HG03432 (cell line): Measurements from ENCODE around the gene C11orf24.
A peak's percentile ranks its signal among the peaks of the same experiment; 100 is the strongest.

Source experiments
- ATAC-seq: cut with Tn5 transposase; IDR thresholded peaks from one replicate; pipeline ENCODE4 v1.9.1; 2021; ENCODE audit warnings: mild to moderate bottlenecking, moderate library complexity; ENCODE audit not compliant: unreplicated experiment

C11orf24 gene

DNA sequence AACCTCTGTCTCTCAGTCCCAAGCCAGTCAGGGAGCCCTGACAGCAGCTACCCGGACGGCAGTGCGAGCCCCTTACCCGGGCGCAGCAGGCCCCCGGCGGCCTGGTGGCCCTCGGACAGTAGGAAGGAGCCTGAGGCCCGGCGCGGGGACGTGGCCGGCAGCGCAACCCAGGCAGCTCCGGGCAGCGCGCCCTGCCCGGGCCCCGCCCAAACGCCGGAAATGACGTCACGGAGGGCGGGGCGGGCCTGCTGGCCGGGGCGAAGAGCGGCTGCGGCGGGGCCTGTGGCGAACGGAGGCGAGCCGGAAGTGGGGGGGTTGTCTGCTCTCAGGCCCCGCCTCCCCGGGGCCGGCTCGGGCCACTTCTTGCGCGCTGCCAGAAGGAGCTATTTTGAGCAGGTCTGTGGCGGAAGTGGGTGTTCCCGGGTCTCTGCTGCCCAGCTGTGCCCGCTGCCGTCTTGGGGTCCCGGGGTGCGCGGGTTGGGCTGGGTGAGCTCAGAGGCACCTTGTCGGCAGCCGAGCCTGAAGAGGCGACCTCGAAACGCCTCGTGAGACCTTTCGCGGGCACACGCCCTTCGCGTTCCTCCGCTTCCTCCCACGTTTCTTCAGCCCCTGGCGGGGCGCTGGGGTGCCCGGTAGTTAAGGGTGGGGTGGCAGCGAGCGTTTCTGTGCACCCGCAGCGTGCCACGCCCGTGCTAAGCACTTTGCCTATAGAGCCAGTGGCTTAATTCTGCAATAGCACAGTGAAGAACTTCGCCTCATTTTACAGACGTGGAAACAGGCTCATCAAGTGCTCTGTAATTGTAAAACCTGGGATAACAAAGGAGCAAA lies at the start of gene C11orf24:
Gene C11orf24, minus strand, starts transcription at position 193 of the 828 bp plus-strand sequence. CDS start 8,206 bp downstream, outside the sequence.
- peak; percentile 79 for ATAC-seq

DNA sequence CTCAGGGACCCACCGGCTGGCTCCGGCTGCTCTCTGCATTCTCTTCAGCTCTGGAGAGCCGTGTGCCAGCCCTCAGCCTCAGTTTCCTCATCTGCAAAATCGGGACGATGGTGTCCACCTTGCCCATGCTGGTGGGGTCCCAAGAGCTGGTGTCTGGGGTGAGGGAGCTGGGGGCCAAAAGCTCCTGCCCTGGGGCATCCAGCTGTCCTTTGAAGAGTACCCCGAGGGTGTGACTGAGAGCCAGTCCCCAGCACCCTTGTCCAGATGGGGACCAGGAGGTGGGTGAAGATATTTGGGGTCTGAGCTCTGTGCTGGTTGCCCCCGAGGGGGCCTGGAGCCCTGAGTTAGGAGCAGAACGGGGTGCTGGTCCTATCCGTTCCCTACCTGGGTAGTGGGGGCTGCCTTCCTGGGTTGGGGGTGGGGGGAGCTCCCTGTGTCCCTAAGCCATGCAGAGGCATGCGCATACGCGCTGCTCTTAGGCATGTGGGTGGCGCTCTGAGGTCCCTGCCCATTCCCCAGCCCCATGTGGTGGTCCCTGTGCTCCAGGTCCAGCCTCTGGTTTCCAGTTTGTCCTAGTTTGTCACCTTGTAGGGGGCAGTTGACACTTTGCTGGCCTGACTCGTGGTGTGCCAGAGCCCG lies 45.5 kb upstream of the C11orf24 start:
- ATAC-seq, result no peak

DNA sequence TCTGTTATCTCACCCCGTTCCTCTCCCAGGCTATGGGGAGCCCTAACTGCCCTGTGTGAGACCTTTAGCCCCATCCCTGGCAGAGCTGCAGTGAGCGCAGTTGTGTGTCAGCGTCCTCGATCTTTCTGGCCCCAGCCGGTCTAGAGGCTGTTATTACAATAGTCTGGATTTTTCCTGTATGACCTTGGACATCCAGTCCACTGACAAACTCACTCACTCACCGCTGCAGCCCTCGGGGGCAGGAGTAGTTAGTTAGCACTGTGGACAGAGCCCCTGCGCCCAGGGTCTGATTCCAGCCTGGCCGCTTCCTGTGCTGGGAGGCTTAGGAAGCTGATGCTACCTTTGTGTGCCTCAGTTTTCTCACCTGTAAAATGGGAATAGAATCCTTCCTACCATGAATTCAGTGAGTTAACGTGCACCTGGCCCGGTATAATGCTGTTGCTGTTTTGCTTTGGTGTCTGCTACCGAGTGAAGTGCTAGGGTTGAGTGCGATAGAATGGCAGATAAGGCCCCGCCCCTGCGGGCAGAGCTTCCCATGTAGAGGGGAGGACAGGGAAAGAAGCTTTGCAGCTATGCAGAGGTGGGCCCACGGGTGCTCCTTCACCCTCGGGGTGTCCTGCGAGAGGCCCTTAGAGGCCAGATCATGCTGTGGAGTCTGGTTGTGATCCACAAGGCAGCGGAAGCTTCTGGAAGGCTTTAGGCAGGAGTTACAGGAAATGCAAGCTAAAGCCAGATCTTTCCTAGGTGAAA lies 43.6 kb upstream of the C11orf24 start:
- no peak for ATAC-seq

DNA sequence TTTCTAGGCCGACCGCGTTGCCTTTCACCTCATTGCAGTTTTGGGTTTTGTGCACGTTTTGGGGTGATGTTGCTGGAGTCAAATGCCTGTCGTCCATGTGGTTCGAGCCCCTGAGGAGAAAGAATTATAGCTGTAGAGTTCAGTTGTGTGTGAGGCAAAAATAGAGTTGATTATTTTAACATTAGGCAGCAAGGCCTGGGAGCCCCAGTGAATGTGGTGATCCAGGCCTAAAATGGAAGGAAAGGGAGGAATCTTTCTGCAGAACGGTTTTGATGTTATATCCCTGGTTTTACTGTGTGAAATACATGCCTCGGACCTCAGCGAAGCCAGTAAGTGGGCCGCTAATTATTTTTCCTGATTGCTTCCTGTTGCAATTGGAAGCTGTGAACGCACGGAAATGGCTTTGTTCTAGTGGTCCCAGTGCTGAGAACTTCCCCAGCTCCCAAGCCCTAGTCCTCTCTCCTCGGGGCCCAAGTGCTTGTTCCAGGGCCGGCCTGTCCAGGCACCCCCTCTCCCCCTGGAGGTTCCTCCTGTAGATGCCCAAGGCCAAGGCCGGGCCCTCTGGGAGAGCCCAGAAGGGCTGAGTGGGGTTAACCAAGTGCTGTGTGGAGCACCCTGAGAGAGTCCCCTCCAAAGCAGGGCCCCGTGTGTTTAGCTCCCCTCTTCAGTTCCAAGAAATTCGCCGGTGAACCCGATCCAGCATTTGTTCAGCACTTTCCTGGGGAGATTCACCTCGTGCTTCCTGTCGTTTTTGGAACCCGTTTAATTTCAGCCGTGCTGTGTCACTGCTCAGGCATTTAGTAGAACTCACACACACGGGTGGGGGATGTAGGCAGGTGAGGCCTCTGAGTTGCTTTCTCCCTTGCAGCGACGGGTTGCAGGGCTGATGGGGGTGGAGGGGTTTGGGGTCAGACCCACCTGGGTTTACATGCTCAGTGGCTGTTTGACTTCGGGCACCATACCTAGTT lies 42.7 kb upstream of the C11orf24 start:
- no peak for ATAC-seq

DNA sequence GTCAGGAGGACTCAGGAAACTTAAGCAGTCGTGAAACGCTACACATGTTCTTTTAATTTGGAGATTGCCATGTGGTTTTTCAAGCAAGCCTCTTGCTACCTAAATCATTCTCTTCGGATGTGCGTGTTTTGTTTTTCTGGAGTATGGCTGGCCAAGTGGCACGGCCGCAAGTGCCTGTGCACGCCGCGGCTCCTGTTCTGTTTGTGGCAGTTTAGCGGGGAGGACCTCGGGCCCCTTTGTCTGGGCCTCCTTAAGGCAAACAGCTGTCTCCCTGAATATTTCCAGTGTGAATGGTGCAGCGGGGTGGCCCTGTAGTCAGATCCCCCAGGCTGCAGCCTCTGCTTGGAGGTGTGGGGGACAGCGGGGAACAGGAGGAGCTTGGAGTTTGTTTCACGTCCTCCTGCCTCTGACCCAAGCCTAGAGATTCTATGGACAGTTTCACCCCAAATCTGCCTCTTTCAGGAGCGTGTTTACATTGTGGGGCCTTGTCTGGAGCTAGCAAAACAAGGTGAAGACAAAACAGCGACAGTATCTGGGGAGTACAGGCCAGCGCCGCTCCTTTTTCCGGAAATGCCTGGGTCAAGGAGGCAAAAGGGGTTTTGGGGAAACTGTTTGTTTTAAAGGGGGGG lies 41.9 kb upstream of the C11orf24 start:
- ATAC-seq, result no peak

DNA sequence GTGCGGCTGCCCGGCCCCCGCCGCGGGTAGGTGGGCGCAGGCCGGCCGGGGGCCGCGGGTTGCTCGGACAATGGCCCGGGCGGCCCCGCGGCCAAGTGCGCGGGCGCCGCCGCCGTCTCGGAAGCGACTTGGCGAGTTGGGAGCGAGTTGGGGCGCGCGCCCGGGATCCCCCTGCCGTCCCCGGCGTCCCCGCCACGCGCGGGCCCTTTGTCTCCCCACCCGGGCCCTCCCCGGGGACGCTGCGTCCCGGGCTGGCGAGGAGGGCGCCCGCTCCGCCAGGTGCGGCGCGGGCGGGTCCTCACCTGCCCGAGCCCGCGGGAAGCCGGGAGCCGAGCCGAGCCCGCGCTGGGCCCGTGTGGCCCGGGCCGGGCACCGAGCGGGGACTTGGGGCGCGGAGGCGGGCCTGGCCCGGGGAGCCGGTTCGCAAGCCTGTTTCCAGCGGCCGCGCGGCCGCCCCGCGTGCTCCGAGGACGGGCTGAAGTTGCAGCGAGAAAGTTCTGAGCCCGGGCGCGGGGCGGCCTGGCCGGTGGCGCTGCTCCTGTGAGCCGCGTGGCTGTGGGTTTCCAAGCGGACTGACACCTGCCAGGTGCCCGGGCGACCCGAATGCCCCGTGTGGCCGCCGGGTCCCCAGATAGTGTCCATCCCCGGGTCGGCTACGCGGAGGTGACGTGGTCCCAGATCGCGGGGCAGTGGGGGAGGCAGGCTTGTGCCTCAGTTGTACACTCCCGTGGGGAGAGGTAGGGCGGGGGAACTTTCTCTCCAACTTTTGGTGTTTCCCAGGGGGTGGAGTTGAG lies 41.2 kb upstream of the C11orf24 start:
- no peak for ATAC-seq

DNA sequence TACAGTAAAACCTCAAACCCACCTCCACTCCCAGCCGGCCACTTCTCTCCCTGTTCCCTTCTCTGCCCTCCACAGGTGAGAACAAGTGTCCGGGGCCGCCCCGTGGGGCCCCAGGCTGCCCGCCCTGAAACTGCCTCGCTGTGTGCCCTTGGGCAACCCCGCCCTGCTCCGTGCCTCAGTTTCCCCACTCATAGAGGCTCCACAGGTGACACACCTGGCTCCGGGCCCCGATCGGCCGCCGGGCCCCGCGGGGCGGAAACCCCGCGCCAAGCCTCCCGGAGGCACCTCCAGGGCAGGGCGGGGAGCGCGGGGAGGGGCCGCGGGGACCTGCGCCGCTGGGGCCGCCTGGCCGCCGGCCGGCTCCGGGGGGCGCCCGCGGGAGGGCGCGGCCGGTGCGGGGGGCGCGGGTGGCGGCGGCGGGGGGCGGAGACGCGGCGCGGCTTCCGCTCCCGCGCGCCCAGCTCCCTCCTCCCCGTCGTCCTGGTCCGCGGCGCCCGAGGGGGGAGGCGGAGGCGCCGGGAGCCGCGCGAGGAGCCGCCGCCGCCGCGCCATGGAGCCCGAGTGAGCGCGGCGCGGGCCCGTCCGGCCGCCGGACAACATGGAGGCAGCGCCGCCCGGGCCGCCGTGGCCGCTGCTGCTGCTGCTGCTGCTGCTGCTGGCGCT lies 40.5 kb upstream of the C11orf24 start, which contains the start of gene LRP5:
Gene LRP5, plus strand, starts transcription at position 475 of the 663 bp plus-strand sequence. Its CDS starts 124 bp downstream, at position 599.
- ATAC-seq, result no peak

DNA sequence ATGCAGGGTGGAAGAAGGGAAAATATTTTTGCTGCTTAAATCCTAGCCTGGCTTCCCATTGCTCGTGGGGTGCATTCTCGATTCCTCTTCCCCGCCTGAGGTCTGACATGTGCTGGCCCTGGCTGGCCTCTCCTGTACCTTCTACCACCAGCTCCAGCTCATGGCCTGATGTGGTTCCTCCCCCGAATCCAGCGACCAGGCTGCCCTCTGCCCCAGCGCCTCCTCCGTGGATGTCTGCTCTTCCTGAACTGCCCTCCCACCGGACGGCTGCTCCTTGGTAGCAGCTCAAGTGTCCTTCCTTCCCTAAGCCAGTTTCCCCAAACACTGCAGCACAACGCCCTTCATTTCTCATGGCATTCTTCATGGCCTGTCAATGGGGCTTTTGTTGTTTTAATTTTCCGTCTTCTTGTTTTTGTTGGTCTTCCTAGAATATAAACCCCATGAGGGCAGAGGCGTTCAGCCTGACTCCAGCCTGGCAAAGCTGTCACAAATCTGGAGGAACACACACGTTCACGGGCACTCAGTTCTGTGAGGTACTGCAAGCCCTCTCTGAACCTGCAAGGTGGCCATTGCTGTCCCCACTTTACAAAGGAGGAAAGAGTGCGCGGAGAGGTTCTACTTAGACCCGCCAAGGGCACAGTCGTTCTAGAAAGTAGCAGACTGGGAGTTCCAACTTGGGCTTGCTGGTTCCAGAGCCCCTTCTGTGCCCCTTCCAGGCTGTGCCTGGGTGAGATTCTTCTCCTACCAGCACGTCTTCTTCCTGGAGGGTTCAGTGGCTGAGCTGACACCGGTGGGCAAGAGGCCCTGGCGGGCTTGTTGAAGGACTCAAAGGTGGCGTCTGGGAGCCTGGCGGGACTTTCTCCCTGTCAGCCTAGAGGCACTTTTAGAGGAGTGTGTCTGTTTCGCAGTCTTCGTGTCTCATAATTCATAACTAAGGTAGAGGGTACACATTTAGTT lies 39.7 kb upstream of the C11orf24 start:
- no peak for ATAC-seq

DNA sequence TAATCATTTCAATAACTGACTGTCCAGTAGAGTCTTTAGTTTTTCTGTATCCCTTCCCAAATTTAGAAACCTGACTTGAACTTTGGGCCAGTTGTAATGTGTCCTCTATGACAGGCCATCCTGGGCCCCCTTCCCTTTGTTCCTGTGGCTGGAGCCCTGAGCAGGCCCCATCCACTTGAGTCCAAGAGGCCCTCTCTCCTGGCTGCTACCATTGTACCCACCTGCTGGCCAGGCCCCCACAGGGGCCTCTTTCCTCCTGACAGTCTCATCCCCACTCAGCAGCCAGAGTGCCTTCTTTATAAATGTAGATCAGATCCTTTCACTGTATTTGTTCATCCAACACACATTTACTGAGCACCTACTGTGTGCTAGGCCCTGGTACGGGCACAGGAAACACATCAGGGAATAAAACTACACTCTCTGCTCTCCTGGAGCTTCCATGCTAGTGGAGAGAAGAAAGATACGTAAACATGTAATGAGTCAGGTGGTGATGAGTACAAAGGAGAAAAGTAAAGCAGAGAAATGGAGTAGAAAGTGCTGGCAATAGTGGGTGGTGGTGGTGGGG lies 37.9 kb upstream of the C11orf24 start:
- no peak for ATAC-seq

DNA sequence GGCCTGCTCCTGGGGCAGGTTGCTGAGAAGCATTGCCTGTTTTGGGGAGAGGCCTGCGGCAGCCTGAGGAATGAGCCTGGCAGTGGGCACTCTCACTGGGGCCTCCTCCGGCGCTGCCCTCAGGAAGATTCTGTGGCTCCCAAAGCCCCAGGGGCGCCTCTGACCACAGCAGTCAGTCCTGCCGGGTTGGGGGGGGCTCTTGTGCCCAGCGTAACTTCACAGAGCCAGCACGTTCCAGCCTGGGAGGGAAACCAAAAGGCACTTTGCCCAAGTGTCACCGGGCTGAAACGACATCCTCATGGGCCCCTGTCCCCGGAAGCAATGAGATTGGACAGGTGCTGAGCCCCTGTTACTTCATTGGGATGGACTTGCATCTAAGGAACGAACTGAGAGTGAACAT lies 36.3 kb upstream of the C11orf24 start:
- no peak for ATAC-seq

DNA sequence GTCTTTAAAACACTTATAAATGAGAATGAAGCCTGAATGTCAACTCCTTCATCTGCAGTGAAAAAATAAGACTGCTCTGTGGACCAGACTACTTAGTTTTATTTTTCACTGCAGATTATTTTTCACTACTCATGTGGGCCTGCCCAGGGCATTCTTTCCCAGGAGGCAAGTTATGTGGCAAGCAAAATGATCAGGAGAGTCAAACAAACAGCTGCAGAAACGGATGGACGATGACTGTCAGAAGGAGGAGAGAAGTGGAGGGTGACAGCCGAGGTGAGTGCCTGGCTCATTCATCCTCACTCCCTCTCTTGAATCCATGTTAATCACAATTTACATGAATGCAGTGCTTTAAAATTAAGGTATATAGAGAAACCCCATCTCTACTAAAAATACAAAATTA lies 34.9 kb upstream of the C11orf24 start:
- ATAC-seq, result no peak

DNA sequence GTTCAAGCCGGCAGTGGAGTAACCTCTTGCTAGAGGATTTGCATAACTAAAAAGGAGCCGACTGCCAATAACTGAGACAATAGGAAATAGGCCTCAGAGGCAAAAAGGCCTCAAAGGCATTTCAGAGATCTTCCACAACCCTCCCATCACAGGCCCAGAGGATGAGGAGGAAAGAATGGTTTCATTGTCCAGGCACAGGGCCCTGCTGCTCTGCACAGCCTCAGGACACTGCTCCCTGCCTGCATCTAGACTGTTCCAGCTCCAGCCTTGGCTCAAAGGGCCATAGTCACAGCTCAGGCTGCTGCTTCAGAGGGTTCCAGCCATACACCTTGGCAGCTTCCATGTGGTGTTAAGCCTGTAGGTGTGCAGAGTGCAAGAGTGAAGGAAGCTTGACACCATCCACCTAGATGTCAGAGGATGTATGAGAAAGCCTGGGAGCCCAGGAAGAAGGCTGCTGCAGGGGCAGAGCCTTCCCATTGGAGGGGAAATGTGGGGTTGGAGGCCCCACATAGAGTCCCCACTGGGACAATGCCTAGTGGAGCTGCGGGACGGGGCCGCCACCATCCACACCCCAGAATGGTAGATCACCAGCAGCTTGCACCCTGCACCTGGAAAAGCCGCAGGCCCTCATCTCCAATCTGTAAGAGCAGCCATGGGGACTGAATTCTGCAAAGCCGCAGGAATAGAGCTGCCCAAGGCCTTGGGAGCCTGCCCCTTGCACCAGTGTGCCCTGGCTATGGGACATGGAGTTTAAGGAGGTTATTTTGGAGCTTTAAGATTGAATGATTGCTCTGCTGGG lies 32.4 kb upstream of the C11orf24 start:
- no peak for ATAC-seq

DNA sequence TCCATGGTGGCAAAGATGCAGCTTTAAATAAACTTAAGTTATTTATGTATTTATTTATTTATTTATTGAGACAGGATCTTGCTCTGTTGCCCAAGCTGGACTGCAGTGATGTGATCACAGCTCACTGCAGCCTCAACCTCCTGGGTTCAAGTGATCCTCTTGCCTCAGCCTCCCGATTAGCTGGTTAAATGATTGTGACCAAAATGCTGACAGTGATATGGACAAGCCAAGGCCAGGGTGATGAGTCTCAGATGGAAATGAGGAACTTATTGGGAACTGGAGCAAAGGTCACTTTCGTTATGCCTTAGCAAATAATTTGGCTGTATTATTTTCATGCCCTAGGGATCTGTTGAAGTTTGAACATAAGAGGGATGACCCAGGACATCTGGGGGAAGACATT lies 31.3 kb upstream of the C11orf24 start:
- no peak for ATAC-seq

DNA sequence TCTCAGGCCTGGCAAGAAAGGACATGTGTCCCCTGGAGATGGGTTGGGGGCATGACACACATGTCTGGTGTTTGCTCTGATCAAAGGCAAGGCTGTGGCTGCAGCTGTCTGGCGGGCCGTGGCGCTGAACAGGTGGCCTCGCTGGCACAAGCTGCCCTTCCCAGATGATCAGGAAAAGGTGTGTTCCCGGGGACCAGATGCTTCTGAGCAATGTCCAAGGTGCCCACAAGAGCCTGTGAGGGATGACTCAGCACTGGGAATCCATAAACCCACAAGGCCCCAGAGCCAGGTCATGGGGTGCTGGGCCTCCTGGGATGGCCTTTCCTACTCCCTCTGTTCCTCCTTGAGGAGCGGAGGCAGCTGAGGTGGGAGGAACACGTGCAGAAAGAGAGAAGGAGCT lies 30.9 kb upstream of the C11orf24 start:
- no peak for ATAC-seq

DNA sequence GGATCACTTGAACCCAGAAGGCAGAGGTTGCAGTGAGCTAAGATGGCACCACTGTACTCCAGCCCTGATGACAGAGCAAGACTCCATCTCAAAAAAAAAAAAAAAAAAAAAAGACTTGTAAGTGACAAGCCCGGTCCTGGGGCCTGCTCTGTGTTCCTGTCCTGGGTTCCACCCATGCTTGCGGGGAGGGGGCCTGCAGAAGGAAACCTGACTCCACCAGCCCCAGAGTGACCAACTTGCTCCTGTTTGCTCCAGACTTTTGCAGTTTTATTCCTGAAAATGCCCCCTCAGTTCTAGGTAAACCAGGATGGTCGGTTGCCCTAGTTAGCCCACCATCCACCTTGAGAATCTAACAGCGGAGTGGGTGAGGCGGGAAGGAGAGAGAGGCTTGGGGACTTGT lies 30.5 kb upstream of the C11orf24 start:
- ATAC-seq, result no peak

DNA sequence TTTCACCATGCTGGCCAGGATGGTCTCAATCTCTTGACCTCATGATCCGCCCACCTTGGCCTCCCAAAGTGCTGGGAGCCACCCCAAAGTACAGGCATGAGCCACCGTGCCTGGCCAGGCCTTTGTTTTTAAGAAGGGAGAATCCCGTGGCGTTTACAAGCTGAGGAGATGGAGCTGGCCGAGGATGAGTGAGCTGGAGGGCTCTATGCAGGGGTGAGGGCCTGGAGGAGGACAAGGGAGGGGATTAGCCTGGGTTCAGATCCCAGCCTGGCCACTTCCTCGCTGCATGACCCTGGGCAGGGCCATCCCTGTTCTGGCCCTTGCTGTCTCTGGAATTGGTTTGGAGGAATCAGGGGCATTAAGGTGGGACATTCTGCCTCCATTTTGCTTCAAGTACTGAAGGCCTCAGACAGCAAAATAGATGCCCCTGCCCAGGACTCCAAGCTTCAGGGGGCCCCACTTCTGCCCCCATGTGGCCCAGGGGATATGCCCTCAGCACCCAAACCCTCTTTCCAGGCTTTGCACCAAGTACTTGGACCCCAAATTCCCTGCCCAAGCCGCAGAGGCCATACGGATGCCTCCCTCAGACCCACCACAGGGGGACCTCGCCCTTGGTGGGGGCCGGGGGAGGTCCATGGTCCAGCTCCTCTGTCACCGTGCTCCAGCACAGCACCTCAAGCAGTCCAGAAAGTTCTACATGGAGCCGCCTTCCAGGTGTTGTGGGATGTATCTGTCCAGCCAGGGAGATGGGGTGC lies 28.5 kb upstream of the C11orf24 start:
- ATAC-seq, result no peak
